ENCODE data around the gene SCYGR3. TPM values are rescaled to one million over a fixed set of nuclear protein-coding genes. Genes with fewer than 3 reads are reported as not detected.

SCYGR3 gene
- total RNA-seq, 1 donor from 2014 or later = not detected

Other genes with a start within 250 kb of the SCYGR3 start
- gene TM4SF20, start 235.5 kb downstream of the SCYGR3 start, total RNA-seq = not detected
- gene SCYGR1, start 226.9 kb downstream of the SCYGR3 start, total RNA-seq = not detected
- 92.9 TPM for gene AGFG1, start 142.7 kb downstream of the SCYGR3 start, total RNA-seq
- not detected for gene SCYGR2, start 15.9 kb downstream of the SCYGR3 start, total RNA-seq
- not detected for gene SCYGR4, start 2.7 kb upstream of the SCYGR3 start, total RNA-seq
- not detected for gene SCYGR5, start 52.0 kb upstream of the SCYGR3 start, total RNA-seq
- gene SLC19A3, start 103.2 kb upstream of the SCYGR3 start, total RNA-seq = 31.8 TPM
- gene SCYGR6, start 109.9 kb upstream of the SCYGR3 start, total RNA-seq = not detected
- gene SCYGR7, start 113.5 kb upstream of the SCYGR3 start, total RNA-seq = not detected
- not detected for gene SCYGR8, start 131.1 kb upstream of the SCYGR3 start, total RNA-seq
- gene CCL20, start 199.0 kb upstream of the SCYGR3 start, total RNA-seq = 4.9 TPM